Activated CD4-positive, alpha-beta T cell treated with anti-CD3 and anti-CD28 coated beads for 24 hours (primary cell): ENCODE data around the gene SAMD7.

ENCODE experiments used
- DNase-seq, 2 donors: peaks; one replicate each; pipeline ENCODE4 v3.0.0-alpha.2; 2020; ENCODE audit warnings: low read depth in 2 of 2

SAMD7 gene

DNA sequence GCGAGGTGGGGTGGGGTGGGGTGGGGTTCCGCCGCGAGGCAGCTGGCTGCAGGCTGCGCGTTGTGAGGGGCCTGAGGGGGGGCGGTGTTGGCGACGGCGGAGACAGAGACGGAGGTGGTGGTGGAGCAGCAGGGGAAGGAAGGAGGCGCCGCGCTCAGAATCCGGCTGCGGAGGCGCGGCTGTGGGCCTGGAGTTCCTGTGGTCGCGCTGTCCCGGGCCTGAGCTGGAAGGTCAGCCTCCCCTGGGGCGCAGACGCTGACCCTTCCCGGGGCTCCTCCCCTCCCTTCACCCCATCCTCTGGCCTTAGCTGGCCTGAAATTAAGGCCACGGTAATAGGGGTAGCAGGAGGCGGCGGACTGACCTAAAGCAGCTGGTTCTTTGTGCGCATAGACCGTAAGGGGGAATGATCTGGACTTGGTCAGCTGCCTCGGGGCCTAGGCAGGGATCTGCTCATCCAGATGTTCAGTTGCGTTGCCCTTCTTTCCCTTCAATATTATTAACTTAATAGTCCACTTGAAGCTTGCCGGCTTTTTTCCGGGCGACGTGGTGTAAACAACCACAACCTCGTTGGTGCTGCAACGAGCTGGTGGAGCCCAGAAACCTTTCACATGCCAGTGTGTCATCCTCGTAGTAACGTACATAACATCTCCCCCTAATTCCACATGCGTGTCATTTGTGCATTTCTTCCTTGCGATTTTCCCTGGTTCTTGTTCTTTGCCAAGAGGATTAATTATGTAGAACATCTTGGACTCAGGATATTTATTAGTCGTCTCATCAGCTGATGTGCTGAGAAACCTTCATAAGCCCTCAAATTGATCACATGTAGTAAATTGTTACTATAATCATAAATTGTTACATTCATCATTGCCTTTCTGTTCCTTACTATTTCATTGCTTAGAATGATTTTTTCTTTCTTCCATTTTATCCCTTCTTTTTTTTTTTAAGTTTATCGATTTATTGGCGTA is 55.9 kb downstream of the SAMD7 start:
- DNase-seq: peak; percentile 6 to 32

DNA sequence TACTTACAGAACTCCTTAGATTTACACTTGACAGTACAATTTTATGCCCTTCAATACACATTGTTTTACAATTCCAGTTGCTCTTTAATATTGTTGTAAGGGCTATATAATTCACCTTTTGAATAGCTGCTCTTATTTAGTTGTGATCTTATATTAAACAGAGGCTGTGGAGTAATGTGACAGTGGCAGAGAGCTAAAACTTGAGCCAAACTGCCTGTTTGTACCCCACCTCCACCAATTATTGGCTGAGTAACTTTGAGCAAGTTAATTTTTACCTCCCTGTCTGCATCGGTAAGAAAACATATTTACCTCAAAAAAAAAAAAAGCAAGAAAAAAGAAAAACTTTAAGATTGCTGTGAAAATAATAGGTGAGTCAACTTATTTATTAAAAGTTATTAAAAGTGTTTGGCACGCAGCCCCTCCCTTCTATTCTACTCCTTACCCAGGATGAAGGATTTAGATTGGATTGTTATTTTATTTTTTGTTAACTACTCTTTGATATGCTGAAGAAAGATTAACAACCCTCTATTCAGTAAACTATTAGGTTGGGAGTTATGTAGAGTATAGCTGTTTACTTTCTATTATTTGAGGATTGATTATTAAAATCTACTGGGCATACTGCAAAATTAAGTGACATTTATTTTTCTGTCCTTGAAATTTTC is 57.0 kb downstream of the SAMD7 start:
- DNase-seq: no peak

- no peak for DNase-seq
These were observed 58.1 kb downstream of the SAMD7 start for GRCh38 chr3:169969174-169970095.

DNA sequence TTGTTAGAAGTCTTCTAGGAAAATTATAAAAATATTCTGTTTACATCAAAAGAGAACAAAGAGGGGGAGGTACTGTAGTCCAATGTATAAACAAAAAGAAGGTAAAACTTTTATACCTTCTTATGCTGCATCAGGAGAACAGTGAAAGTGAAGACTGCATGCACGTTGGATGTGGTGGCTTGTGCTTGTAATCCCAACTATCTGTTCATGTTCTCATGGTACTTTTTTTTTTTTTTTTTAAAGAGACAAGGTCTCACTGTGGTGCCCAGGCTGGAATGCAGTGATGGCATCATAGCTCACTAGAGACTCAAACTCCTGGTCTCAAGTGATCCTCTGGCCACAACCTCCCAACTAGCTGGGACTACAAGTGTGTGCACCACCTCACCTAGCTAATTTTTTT is 59.5 kb downstream of the SAMD7 start:
- DNase-seq: no peak

- no peak for DNase-seq
These were observed 60.1 kb downstream of the SAMD7 start for GRCh38 chr3:169971522-169971921.

DNA sequence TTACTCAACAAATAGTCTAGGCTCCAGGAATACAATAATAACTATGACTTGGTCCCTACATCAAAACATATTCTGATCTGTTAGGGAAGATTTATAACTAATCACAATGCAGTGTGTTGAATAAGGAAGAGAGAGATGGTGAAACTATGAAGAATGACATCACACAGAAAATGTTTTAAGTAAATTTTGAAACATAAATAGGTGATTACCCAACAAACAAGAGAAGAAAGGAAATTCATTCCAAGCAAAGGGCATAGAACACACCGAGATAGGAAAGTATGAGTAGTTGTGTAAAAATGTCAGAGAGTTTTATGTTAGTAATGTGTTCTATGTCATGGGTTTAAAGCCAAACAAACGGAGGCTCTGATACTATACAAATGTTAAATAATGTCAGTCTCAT is 68.7 kb downstream of the SAMD7 start:
- DNase-seq: no peak

DNA sequence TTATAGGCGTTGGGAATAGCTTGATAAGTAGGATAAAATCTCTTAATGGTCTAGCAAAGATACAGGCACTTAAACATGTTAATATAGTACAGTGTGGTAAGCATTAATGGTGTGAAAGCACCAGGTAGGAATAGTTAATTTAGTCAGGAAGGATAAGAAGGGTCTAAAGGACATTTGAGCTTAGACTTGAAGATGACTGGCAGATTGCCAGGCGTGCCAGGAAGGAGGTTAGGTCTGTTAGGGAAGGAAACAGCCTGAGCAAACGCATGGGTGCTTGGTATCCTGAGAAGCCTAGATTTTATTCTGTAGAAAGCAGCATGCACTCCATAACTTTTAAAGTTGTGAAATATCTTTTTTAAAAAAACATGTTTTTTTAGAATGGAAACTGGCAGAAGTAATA is 72.9 kb downstream of the SAMD7 start:
- no peak for DNase-seq
